Transverse colon (tissue), 4 donors: ENCODE data around the gene UBE2J2.

ENCODE experiments used
- EP300 ChIP-seq: sonication (generic); formaldehyde crosslinking; IDR thresholded peaks from one replicate; pipeline ENCODE4 v1.6.1; 2017; ENCODE audit warnings: antibody characterized with exemption, low read depth
- POLR2A ChIP-seq: fragments of 450-650 bp; IDR thresholded peaks from one replicate; pipeline ENCODE4 v1.6.1; 2016; ENCODE audit warnings: antibody characterized with exemption, mild to moderate bottlenecking, moderate library complexity
- POLR2AphosphoS5 ChIP-seq, 3 donors: sonication (generic); formaldehyde crosslinking; IDR thresholded peaks; one replicate each; pipeline ENCODE4 v1.6.1; 2016; ENCODE audit warnings: antibody characterized with exemption in 3 of 3
- TF ChIP-seq, protein P1 (sequence below), 5 experiments: fragments of 200-600 bp in 3 of 5; fragments of 450-650 bp in 2 of 5; sonication (generic) in 3 of 5; IDR thresholded peaks; 1 replicate in 2 of 5; 2 replicates in 3 of 5; pipeline ENCODE4 v1.5.1; 2016 to 2017; ENCODE audit warnings: antibody characterized with exemption in 5 of 5, inconsistent platforms in 3 of 5, mild to moderate bottlenecking in 2 of 5, moderate library complexity in 1 of 5

DNA sequence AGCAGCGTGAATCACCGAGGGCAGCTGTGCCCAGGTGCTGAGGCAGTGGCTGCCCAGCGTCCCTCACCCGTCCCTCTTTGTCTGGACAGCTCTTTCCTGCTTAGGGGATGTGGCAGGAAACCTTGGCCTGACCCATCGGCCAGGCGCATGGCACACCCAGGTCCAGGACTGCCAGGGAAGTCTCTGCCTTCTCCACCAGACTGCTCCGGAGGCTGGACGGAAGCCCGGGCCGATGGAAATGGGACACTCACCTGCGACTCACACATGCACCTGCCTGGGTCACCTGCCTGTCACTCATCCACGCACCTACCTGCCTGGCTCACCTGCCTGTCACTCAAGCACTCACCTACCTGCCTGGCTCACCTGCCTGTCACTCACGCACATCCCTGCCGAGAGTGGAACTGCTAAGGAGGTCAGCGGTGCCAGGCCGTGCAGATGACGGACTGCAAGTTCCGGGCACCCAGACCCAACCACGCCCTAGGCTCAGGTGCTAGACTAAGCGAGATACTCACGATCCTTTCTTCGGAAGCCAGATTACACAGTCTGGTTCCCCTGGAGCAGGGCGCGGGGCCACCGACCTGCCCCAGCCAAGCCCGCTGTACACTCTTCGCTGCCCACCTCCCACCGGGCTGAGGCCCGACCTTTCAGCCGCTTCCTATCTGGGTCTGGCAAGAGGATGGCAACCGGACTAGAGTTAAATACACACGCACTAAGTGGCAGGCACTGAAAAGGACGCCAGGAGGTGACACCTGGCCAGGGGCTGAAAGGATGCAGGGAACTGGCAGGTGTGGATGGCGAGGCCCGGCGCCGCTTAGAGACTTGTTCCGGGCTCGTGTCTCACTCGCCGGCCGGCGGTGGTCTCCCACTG is 1.1 kb downstream of the UBE2J2 start:
- TF ChIP-seq, protein P1, sequence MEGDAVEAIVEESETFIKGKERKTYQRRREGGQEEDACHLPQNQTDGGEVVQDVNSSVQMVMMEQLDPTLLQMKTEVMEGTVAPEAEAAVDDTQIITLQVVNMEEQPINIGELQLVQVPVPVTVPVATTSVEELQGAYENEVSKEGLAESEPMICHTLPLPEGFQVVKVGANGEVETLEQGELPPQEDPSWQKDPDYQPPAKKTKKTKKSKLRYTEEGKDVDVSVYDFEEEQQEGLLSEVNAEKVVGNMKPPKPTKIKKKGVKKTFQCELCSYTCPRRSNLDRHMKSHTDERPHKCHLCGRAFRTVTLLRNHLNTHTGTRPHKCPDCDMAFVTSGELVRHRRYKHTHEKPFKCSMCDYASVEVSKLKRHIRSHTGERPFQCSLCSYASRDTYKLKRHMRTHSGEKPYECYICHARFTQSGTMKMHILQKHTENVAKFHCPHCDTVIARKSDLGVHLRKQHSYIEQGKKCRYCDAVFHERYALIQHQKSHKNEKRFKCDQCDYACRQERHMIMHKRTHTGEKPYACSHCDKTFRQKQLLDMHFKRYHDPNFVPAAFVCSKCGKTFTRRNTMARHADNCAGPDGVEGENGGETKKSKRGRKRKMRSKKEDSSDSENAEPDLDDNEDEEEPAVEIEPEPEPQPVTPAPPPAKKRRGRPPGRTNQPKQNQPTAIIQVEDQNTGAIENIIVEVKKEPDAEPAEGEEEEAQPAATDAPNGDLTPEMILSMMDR (IDR thresholded peaks at IDR 0.05) = peak in 1 of 5 experiments; percentile 16
- peak; percentile 75 for TF ChIP-seq POLR2A
- peak in 2 of 3 donors; percentile 58 to 85 for TF ChIP-seq POLR2AphosphoS5 (IDR thresholded peaks at IDR 0.05)
- no peak for TF ChIP-seq EP300
